ENCODE data around the gene RPL36AL. TPM values are rescaled to one million over a fixed set of nuclear protein-coding genes. Genes with fewer than 3 reads are reported as not detected.
A peak's percentile ranks its signal among the peaks of the same experiment; 100 is the strongest.

Gene RPL36AL
- total and polyA plus RNA-seq, 2 donors (not counting 1 experiment from before 2014, with no cell fraction given) = 169 to 171 TPM

DNA sequence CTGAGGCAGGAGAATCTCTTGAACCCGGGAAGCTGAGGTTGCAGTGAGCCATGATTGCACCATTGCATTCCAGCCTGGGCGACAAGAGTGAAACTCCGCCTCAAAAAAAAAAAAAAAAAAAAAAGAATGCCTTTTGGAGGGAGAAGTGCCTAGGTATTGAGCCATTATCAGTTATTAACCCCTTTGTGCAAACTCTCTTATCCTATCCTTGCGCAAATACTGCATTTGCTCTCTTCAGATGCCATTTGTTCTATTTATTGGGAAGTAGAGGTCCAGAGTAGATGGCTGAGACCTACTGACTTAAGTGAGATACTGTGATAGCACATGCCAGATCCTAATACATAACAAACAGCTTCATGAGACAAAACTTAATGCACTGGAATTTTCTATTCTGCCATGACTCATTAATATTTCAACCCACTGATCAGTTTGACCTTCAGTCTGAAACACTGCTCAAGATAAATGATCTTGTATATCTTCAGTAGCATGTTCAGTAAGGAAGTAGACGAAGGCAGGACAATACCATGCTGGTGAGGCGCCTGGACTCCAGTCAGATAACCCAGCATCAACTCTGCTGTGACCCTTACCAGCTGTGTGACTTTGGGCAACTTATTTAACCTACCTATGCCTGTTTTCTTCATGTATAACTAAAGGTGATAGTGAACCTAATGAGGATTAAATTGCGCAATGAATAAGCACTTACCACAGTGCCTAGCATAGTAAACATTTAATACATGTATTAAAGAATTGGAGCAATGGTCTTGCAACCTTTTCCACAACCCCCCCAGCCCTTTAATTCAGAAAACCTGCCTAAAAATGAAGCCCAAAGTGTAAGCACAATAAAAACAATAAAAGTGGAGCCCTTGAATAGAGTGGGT is 20.4 kb upstream of the RPL36AL start:
- Histone ChIP-seq H4K20me1 (ENCODE audit: control insufficient read depth, insufficient read depth, low read length, poor library complexity, severe bottlenecking) (peaks cover 20% of the 10 kb centered on the region), H3K4me3 (ENCODE audit: control extremely low read depth in 1 of 5, extremely low read depth in 1 of 5, insufficient read depth in 1 of 5, low read depth in 2 of 5, low read length in 4 of 5) (no peak overlapping the region), H3K9ac (ENCODE audit: low read length) (no peak overlapping the region), H3K4me1 (ENCODE audit: control insufficient read depth in 2 of 2, insufficient read depth in 2 of 2, low read length in 2 of 2) (peaks cover 17 to 25% of the 10 kb centered on the region in 2 donors), H2AFZ (ENCODE audit: insufficient read depth, low read depth, low read length, poor library complexity, severe bottlenecking) (no peak overlapping the region), H3K4me2 (replicated peaks; ENCODE audit: low read depth, low read length, poor library complexity, severe bottlenecking) (peak overlapping the region; percentile 10), H3K27me3 (replicated peaks in 1 of 4; ENCODE audit: control extremely low read depth in 1 of 4, control insufficient read depth in 3 of 4, insufficient read depth in 4 of 4, low read length in 3 of 4) (no peaks in the 10 kb centered on the region), H3K27ac (ENCODE audit: low read length in 2 of 2) (peak overlapping the region in 1 of 2 donors; percentile 46), H3K36me3 (replicated peaks in 1 of 2; ENCODE audit: control extremely low read depth in 1 of 2, control insufficient read depth in 1 of 2, extremely low read depth in 1 of 2, insufficient read depth in 2 of 2, low read length in 1 of 2) (peaks cover 0 to 24% of the 10 kb centered on the region in 2 experiments), H3K9me3 (ENCODE audit: control extremely low read depth in 1 of 3, control insufficient read depth in 2 of 3, insufficient read depth in 1 of 3, low read length in 2 of 3) (no peaks in the 10 kb centered on the region), H3K79me2 (ENCODE audit: control insufficient read depth, insufficient read depth, low read length) (peaks cover 88% of the 10 kb centered on the region)
- Mint-ChIP-seq H3K4me3 (no peak overlapping the region), H3K27ac (peak overlapping the region; percentile 56), H3K27me3 (no peaks in the 10 kb centered on the region), H3K4me1 (peaks cover 50% of the 10 kb centered on the region), H3K9me3 (ENCODE audit: insufficient read depth) (no peaks in the 10 kb centered on the region)
- ATAC-seq (ENCODE audit: low read depth) = no peak
- intact Hi-C loops (cut with micrococcal nuclease) = no loop called here
- TF ChIP-seq EZH2 (IDR thresholded peaks at IDR 0.05; ENCODE audit: borderline replicate concordance, insufficient read depth, low read depth, low read length, poor library complexity, severe bottlenecking) = no peak
- TF ChIP-seq, protein P1, sequence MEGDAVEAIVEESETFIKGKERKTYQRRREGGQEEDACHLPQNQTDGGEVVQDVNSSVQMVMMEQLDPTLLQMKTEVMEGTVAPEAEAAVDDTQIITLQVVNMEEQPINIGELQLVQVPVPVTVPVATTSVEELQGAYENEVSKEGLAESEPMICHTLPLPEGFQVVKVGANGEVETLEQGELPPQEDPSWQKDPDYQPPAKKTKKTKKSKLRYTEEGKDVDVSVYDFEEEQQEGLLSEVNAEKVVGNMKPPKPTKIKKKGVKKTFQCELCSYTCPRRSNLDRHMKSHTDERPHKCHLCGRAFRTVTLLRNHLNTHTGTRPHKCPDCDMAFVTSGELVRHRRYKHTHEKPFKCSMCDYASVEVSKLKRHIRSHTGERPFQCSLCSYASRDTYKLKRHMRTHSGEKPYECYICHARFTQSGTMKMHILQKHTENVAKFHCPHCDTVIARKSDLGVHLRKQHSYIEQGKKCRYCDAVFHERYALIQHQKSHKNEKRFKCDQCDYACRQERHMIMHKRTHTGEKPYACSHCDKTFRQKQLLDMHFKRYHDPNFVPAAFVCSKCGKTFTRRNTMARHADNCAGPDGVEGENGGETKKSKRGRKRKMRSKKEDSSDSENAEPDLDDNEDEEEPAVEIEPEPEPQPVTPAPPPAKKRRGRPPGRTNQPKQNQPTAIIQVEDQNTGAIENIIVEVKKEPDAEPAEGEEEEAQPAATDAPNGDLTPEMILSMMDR (IDR thresholded peaks at IDR 0.05) = no peak
- ChIA-PET CTCF (interaction anchor here (1.1 kb wide), 1 partner anchor 47 kb away, joined by 3 read pairs; the partner anchor contains the start of gene POLE2), POLR2A (interaction anchor here (0.7 to 1.1 kb wide), 2 partner anchors 20 to 127 kb away, joined by 4 to 5 read pairs; partner anchors contain the start of genes KLHDC2, MGAT2 and RPL36AL)
- DNase-seq = no peak
- 100% methylated on average over 2 of the region's 7 CpGs for WGBS (ENCODE audit: insufficient coverage)
